Measurements from ENCODE around the gene FBN2. TPM values are rescaled to one million over a fixed set of nuclear protein-coding genes. Genes with fewer than 3 reads are reported as not detected.

The FBN2 gene
- total RNA-seq, 1 donor from 2014 or later: 1,151 TPM

- H3K27me3 Mint-ChIP-seq (ENCODE audit: unreplicated experiment): no peaks in the 10 kb centered on the region
- H3K9me3 Mint-ChIP-seq (ENCODE audit: unreplicated experiment): no peaks in the 10 kb centered on the region
- no peak overlapping the region for H3K4me3 Mint-ChIP-seq (ENCODE audit: unreplicated experiment)
- H3K27ac Mint-ChIP-seq (ENCODE audit: unreplicated experiment): peak overlapping the region; percentile 86
- peaks cover 29% of the 10 kb centered on the region for H3K36me3 Mint-ChIP-seq (ENCODE audit: unreplicated experiment)
- no peak for TF ChIP-seq CTCF (IDR thresholded peaks at IDR 0.05)
- no peak for DNase-seq (ENCODE audit: extremely low spot score, unreplicated experiment)
- H3K4me1 Mint-ChIP-seq (ENCODE audit: unreplicated experiment): peaks cover 34% of the 10 kb centered on the region
These were observed 113.4 kb downstream of the FBN2 start for GRCh38 chr5:128424646-128425045.

- H3K27ac Mint-ChIP-seq (ENCODE audit: unreplicated experiment): no peak overlapping the region
- peaks cover 25% of the 10 kb centered on the region for H3K4me1 Mint-ChIP-seq (ENCODE audit: unreplicated experiment)
- no peak overlapping the region for H3K4me3 Mint-ChIP-seq (ENCODE audit: unreplicated experiment)
- DNase-seq (ENCODE audit: extremely low spot score, unreplicated experiment): no peak
- TF ChIP-seq CTCF (IDR thresholded peaks at IDR 0.05): no peak
- no peaks in the 10 kb centered on the region for H3K9me3 Mint-ChIP-seq (ENCODE audit: unreplicated experiment)
- peaks cover 29% of the 10 kb centered on the region for H3K36me3 Mint-ChIP-seq (ENCODE audit: unreplicated experiment)
- H3K27me3 Mint-ChIP-seq (ENCODE audit: unreplicated experiment): no peaks in the 10 kb centered on the region
These were observed 115.4 kb downstream of the FBN2 start for GRCh38 chr5:128422612-128423011.

- Mint-ChIP-seq H3K9me3 (ENCODE audit: unreplicated experiment) (peaks cover 18% of the 10 kb centered on the region), H3K4me3 (ENCODE audit: unreplicated experiment) (no peak overlapping the region), H3K36me3 (ENCODE audit: unreplicated experiment) (peaks cover 63% of the 10 kb centered on the region), H3K27ac (ENCODE audit: unreplicated experiment) (peak overlapping the region; percentile 69), H3K27me3 (ENCODE audit: unreplicated experiment) (no peaks in the 10 kb centered on the region), H3K4me1 (ENCODE audit: unreplicated experiment) (peaks cover 54% of the 10 kb centered on the region)
- DNase-seq (ENCODE audit: extremely low spot score, unreplicated experiment): no peak
- TF ChIP-seq CTCF (IDR thresholded peaks at IDR 0.05): no peak
These were observed 123.6 kb downstream of the FBN2 start for GRCh38 chr5:128414469-128414868.

GRCh38 chr5:128413356-128413755 is 124.7 kb downstream of the FBN2 start:
- no peak for TF ChIP-seq CTCF (IDR thresholded peaks at IDR 0.05)
- H3K9me3 Mint-ChIP-seq (ENCODE audit: unreplicated experiment): peaks cover 18% of the 10 kb centered on the region
- peak overlapping the region; percentile 81 for H3K27ac Mint-ChIP-seq (ENCODE audit: unreplicated experiment)
- H3K27me3 Mint-ChIP-seq (ENCODE audit: unreplicated experiment): no peaks in the 10 kb centered on the region
- DNase-seq (ENCODE audit: extremely low spot score, unreplicated experiment): no peak
- no peak overlapping the region for H3K4me3 Mint-ChIP-seq (ENCODE audit: unreplicated experiment)
- H3K36me3 Mint-ChIP-seq (ENCODE audit: unreplicated experiment): peaks cover 60% of the 10 kb centered on the region
- peaks cover 62% of the 10 kb centered on the region for H3K4me1 Mint-ChIP-seq (ENCODE audit: unreplicated experiment)

- Mint-ChIP-seq H3K4me3 (ENCODE audit: unreplicated experiment) (no peak overlapping the region), H3K27me3 (ENCODE audit: unreplicated experiment) (no peaks in the 10 kb centered on the region), H3K27ac (ENCODE audit: unreplicated experiment) (peak overlapping the region; percentile 81), H3K9me3 (ENCODE audit: unreplicated experiment) (peaks cover 17% of the 10 kb centered on the region), H3K36me3 (ENCODE audit: unreplicated experiment) (peaks cover 55% of the 10 kb centered on the region), H3K4me1 (ENCODE audit: unreplicated experiment) (peaks cover 63% of the 10 kb centered on the region)
- no peak for DNase-seq (ENCODE audit: extremely low spot score, unreplicated experiment)
- no peak for TF ChIP-seq CTCF (IDR thresholded peaks at IDR 0.05)
These were observed 125.7 kb downstream of the FBN2 start for GRCh38 chr5:128412145-128412930.
